Measurements from ENCODE around the gene TRIP6. TPM values are rescaled to one million over a fixed set of nuclear protein-coding genes. Genes with fewer than 3 reads are reported as not detected.
A peak's percentile ranks its signal among the peaks of the same experiment; 100 is the strongest.

TRIP6 gene
- total RNA-seq, 1 experiment from 2014 or later = 3.2 TPM

- ATAC-seq (peak; percentile 97), DNase-seq (ENCODE audit: low read depth, low spot score) (peak; percentile 96)
- H3K27me3 ChIP-seq (ENCODE audit: control insufficient read depth, insufficient read depth, low read length) = no peaks in the 10 kb centered on the region
- intact Hi-C loops (cut with micrococcal nuclease; ENCODE audit: unreplicated experiment) = no loop called here
- CTCF ChIA-PET = interaction anchor here (0.6 kb wide), 2 partner anchors 85 to 93 kb away, joined by 3 to 4 read pairs; no protein-coding TSS in a partner anchor
- H3K9me3 ChIP-seq (ENCODE audit: control insufficient read depth, insufficient read depth, low read depth, low read length) = no peaks in the 10 kb centered on the region
- TSS peak; percentile 99 for BruUV-seq (replicated peaks)
- no peaks in the 10 kb centered on the region; the same call in none of the 2 replicates for H3K36me3 ChIP-seq (ENCODE audit: control insufficient read depth, insufficient read depth, low read length)
- in situ Hi-C loops (cut with HindIII; ENCODE audit: low pct_unique_long_range_greater_than_20kb, low sequenced_read_pairs) = no loop called here
- peak within 1 kb of the TSS; percentile 86 to 98 for H3K4me3 ChIP-seq (ENCODE audit: low read depth in 2 of 2, low read length in 2 of 2)
- TF ChIP-seq TCF7L2 (IDR thresholded peaks at IDR 0.05; ENCODE audit: low read depth, low read length) (no peak), SIN3A (IDR thresholded peaks at IDR 0.05; ENCODE audit: borderline replicate concordance, insufficient read depth, low read depth, low read length) (peak; percentile 79; the same call in 1 of the 2 replicates), POLR2AphosphoS5 (IDR thresholded peaks at IDR 0.05; ENCODE audit: low read depth, low read length) (peak; percentile 96)
- TF ChIP-seq, protein P1, sequence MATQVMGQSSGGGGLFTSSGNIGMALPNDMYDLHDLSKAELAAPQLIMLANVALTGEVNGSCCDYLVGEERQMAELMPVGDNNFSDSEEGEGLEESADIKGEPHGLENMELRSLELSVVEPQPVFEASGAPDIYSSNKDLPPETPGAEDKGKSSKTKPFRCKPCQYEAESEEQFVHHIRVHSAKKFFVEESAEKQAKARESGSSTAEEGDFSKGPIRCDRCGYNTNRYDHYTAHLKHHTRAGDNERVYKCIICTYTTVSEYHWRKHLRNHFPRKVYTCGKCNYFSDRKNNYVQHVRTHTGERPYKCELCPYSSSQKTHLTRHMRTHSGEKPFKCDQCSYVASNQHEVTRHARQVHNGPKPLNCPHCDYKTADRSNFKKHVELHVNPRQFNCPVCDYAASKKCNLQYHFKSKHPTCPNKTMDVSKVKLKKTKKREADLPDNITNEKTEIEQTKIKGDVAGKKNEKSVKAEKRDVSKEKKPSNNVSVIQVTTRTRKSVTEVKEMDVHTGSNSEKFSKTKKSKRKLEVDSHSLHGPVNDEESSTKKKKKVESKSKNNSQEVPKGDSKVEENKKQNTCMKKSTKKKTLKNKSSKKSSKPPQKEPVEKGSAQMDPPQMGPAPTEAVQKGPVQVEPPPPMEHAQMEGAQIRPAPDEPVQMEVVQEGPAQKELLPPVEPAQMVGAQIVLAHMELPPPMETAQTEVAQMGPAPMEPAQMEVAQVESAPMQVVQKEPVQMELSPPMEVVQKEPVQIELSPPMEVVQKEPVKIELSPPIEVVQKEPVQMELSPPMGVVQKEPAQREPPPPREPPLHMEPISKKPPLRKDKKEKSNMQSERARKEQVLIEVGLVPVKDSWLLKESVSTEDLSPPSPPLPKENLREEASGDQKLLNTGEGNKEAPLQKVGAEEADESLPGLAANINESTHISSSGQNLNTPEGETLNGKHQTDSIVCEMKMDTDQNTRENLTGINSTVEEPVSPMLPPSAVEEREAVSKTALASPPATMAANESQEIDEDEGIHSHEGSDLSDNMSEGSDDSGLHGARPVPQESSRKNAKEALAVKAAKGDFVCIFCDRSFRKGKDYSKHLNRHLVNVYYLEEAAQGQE (IDR thresholded peaks at IDR 0.05; ENCODE audit: insufficient read depth in 1 of 2, low read depth in 2 of 2, low read length in 1 of 2) = 0 out of 4 replicates have a peak, but pooled peaks of 1 of the 2 experiments have one; percentile 3
- POLR2A ChIA-PET = interaction anchor here (0.6 to 1.1 kb wide), 10 partner anchors 12 to 697 kb away, joined by 3 to 10 read pairs (median 4); partner anchors contain the start of gene UFSP1
- H3K27ac ChIP-seq (ENCODE audit: low read length) = peak within 1 kb of the TSS; percentile 98
- H3K4me1 ChIP-seq (ENCODE audit: control insufficient read depth, insufficient read depth, low read length) = peaks cover 8% of the 10 kb centered on the region
These were observed 7.6 kb downstream of the TRIP6 start, which contains the start of gene SRRT for GRCh38 chr7:100874577-100875355. TSS of gene SRRT (plus strand) at chr7:100875103. CDS start at chr7:100875591, 488 bp downstream.

DNA sequence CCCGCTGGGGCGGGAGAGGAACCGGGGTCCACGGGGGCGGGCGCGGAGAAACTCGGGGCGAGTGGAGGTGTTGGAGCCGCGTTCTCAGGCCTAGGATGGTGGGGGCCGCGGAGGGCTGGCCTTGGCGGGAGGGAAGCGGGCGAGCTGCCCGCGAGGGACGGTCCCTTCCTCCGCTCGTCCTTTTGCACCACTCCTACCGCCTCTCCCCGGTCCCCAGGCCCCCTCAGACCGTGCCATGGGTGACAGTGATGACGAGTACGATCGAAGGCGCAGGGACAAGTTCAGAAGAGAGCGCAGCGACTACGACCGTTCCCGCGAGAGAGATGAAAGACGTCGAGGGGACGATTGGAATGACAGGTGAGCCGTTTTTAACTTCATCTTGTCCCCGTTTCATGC, 8.2 kb downstream of the TRIP6 start:
- Histone ChIP-seq H3K36me3 (ENCODE audit: control insufficient read depth, insufficient read depth, low read length) (no peaks in the 10 kb centered on the region; the same call in none of the 2 replicates), H3K27me3 (ENCODE audit: control insufficient read depth, insufficient read depth, low read length) (no peaks in the 10 kb centered on the region), H3K9me3 (ENCODE audit: control insufficient read depth, insufficient read depth, low read depth, low read length) (no peaks in the 10 kb centered on the region), H3K4me3 (ENCODE audit: low read depth in 2 of 2, low read length in 2 of 2) (peak overlapping the region; percentile 86 to 98), H3K4me1 (ENCODE audit: control insufficient read depth, insufficient read depth, low read length) (peaks cover 8% of the 10 kb centered on the region), H3K27ac (ENCODE audit: low read length) (peak overlapping the region; percentile 98)
- no TSS peak for BruUV-seq (replicated peaks)
- in situ Hi-C loops (cut with HindIII; ENCODE audit: low pct_unique_long_range_greater_than_20kb, low sequenced_read_pairs) = no loop called here
- no peak for TF ChIP-seq POLR2AphosphoS5 (IDR thresholded peaks at IDR 0.05; ENCODE audit: low read depth, low read length)
- TF ChIP-seq, protein P1 (IDR thresholded peaks at IDR 0.05; ENCODE audit: insufficient read depth in 1 of 2, low read depth in 2 of 2, low read length in 1 of 2) = no peak
- no peak for TF ChIP-seq SIN3A (IDR thresholded peaks at IDR 0.05; ENCODE audit: borderline replicate concordance, insufficient read depth, low read depth, low read length)
- TF ChIP-seq, protein P2, sequence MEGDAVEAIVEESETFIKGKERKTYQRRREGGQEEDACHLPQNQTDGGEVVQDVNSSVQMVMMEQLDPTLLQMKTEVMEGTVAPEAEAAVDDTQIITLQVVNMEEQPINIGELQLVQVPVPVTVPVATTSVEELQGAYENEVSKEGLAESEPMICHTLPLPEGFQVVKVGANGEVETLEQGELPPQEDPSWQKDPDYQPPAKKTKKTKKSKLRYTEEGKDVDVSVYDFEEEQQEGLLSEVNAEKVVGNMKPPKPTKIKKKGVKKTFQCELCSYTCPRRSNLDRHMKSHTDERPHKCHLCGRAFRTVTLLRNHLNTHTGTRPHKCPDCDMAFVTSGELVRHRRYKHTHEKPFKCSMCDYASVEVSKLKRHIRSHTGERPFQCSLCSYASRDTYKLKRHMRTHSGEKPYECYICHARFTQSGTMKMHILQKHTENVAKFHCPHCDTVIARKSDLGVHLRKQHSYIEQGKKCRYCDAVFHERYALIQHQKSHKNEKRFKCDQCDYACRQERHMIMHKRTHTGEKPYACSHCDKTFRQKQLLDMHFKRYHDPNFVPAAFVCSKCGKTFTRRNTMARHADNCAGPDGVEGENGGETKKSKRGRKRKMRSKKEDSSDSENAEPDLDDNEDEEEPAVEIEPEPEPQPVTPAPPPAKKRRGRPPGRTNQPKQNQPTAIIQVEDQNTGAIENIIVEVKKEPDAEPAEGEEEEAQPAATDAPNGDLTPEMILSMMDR (IDR thresholded peaks at IDR 0.05) = no peak
- no peak for TF ChIP-seq TCF7L2 (IDR thresholded peaks at IDR 0.05; ENCODE audit: low read depth, low read length)
- CTCF ChIA-PET = interaction anchor here (0.6 kb wide), 1 partner anchor 92 kb away, joined by 4 read pairs; no protein-coding TSS in a partner anchor
- POLR2A ChIA-PET = interaction anchor here (0.6 to 1.1 kb wide), 9 partner anchors 12 to 697 kb away, joined by 3 to 10 read pairs (median 8); partner anchors contain the start of gene UFSP1
- ATAC-seq = peak; percentile 50
- no peak for DNase-seq (ENCODE audit: low read depth, low spot score)
- intact Hi-C loops (cut with micrococcal nuclease; ENCODE audit: unreplicated experiment) = no loop called here

Data from Panc1 (cell line).